ENCODE measurements around the gene NAT16. TPM values are rescaled to one million over a fixed set of nuclear protein-coding genes. Genes with fewer than 3 reads are reported as not detected.
"Not testable (repeated sequence)": the region's sequence is repeated elsewhere in the genome, so short reads cannot be mapped to it uniquely, and the experiment has no call there.

NAT16 gene
- total RNA-seq, 5 donors from 2014 or later (not counting 1 experiment from before 2014, with no cell fraction given), result not detected

DNA sequence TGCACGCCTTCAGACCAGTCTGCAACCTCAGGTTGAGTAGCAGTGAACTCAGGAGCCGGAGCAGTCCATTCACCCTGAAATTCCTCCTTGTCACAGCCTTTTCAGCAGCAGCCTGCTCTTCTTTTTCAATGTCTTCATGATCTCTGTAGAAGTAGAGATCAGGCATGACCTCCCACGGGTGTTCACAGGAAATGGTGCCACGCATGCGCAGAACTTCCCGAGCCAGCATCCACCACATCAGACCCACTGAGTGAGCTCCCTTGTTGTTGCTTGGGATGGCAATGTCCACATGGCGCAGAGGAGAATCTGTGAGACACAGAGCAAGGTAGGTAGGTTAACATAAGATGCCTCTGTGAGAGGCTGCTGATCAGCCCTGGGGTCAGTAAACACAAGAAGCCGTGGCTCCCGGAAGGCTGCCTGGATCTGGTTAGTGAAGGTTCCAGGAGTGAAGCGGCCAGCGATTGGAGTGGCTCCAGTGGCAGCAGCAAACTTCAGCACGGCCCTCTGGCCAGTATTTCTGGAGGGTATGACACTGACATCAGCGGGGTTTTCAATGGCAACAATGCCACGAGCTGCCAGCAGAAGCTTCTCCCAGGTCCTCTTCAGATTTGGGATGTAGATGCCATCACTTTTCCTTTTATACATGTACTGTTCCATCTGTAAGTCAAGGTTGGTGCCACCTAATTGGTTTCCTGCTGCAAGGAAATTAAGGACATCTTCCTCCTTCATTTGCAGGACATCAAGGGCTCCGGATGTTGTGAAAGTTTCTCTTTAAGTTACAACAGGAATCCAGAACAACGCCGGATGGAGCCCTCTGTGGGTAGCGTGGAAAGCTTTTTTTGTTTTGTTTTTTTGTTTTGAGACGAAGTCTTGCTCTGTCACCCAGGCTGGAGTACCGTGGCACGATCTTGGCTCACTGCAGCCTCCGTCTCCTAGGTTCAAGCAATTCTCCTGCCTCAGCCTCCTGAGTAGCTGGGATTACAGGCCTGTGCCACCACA, 23.9 kb upstream of the NAT16 start:
- Histone ChIP-seq H3K4me1 (ENCODE audit: control insufficient read depth in 1 of 2, extremely low read depth in 1 of 2, insufficient read depth in 2 of 2, low read length in 2 of 2) (peaks cover 0 to 30% of the 10 kb centered on the region in 2 experiments), H3K4me3 (ENCODE audit: control insufficient read depth in 1 of 2, extremely low read depth in 1 of 2, low read length in 1 of 2) (peak overlapping the region in 1 of 2 donors; percentile 18), H3K36me3 (ENCODE audit: control insufficient read depth in 2 of 2, extremely low read depth in 1 of 2, insufficient read depth in 1 of 2, low read length in 1 of 2) (peaks cover 0 to 15% of the 10 kb centered on the region in 2 donors), H3K27me3 (replicated peaks in 1 of 2; ENCODE audit: control insufficient read depth in 2 of 2, extremely low read depth in 1 of 2, insufficient read depth in 2 of 2, low read length in 1 of 2) (peaks cover 2 to 45% of the 10 kb centered on the region in 2 experiments)
- H3K27ac ChIP-seq (ENCODE audit: low read length); H3K9me3 Mint-ChIP-seq; POLR2A ChIA-PET; H3K9me3 ChIP-seq: not testable (repeated sequence)
- H3K27ac Mint-ChIP-seq, result peak overlapping the region; percentile 70 to 93
- H3K36me3 Mint-ChIP-seq, result peaks cover 18% of the 10 kb centered on the region
- ATAC-seq (replicated peaks in 1 of 4), result peak in 2 of 4 experiments; percentile 44 to 62
- peak overlapping the region; percentile 38 to 80 (median 63) for H3K4me3 Mint-ChIP-seq
- peaks cover 21 to 30% of the 10 kb centered on the region in 2 donors for H3K27me3 Mint-ChIP-seq
- peak in 18 of 35 experiments; percentile 12 to 43 (median 25) for DNase-seq
- H3K4me1 Mint-ChIP-seq, result peaks cover 13 to 19% (median 16%) of the 10 kb centered on the region in 3 donors
- CTCF ChIA-PET, result interaction anchor here (0.5 to 2.0 kb wide), 3 partner anchors 40 to 495 kb away, joined by 4 to 7 read pairs (median 5); no protein-coding TSS in a partner anchor
- WGBS (ENCODE audit: insufficient coverage), result 78% methylated on average over 6 of the region's 22 CpGs

DNA sequence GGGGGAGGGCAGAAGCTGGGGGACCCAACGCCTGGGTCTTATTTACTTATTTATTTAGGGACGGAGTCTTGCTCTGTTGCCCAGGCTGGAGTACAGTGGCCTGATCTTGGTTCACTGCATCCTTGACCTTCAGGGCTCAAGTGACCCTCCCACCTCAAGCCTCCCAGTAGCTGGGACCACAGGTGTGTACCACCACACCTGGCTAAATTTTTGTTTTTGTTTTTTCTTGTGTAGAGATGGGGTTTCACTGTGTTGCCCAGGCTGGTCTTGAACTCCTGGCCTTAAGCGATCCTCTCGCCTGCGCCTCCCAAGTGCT, 22.5 kb upstream of the NAT16 start:
- 88% methylated on average over 4 of the region's 5 CpGs for WGBS (ENCODE audit: insufficient coverage)
- ChIA-PET CTCF (interaction anchor here in 1 of 2 donors (0.6 kb wide), 1 partner anchor 1231 kb away, joined by 8 read pairs; the partner anchor contains the start of gene ORAI2), POLR2A (no interaction called here)
- H3K9me3 ChIP-seq, result no peaks in the 10 kb centered on the region
- H3K4me1 Mint-ChIP-seq, result peaks cover 13 to 19% (median 16%) of the 10 kb centered on the region in 3 donors
- no peak for DNase-seq
- H3K4me3 Mint-ChIP-seq, result peak overlapping the region in 2 of 3 donors; percentile 9 to 23
- ATAC-seq (replicated peaks in 1 of 4), result no peak
- H3K9me3 Mint-ChIP-seq, result no peaks in the 10 kb centered on the region
- H3K4me1 ChIP-seq (ENCODE audit: control insufficient read depth in 1 of 2, extremely low read depth in 1 of 2, insufficient read depth in 2 of 2, low read length in 2 of 2), result peaks cover 0 to 30% of the 10 kb centered on the region in 2 experiments
- H3K27ac Mint-ChIP-seq, result peak overlapping the region in 1 of 2 donors; percentile 67
- peaks cover 21 to 33% of the 10 kb centered on the region in 2 donors for H3K27me3 Mint-ChIP-seq
- H3K27me3 ChIP-seq (replicated peaks in 1 of 2; ENCODE audit: control insufficient read depth in 2 of 2, extremely low read depth in 1 of 2, insufficient read depth in 2 of 2, low read length in 1 of 2), result peaks cover 2 to 59% of the 10 kb centered on the region in 2 experiments
- H3K4me3 ChIP-seq (ENCODE audit: control insufficient read depth in 1 of 2, extremely low read depth in 1 of 2, low read length in 1 of 2), result no peak overlapping the region
- H3K36me3 Mint-ChIP-seq, result peaks cover 11% of the 10 kb centered on the region
- no peak overlapping the region for H3K27ac ChIP-seq (ENCODE audit: low read length)
- H3K36me3 ChIP-seq (ENCODE audit: control insufficient read depth in 2 of 2, extremely low read depth in 1 of 2, insufficient read depth in 1 of 2, low read length in 1 of 2), result peaks cover 0 to 7% of the 10 kb centered on the region in 2 donors

DNA sequence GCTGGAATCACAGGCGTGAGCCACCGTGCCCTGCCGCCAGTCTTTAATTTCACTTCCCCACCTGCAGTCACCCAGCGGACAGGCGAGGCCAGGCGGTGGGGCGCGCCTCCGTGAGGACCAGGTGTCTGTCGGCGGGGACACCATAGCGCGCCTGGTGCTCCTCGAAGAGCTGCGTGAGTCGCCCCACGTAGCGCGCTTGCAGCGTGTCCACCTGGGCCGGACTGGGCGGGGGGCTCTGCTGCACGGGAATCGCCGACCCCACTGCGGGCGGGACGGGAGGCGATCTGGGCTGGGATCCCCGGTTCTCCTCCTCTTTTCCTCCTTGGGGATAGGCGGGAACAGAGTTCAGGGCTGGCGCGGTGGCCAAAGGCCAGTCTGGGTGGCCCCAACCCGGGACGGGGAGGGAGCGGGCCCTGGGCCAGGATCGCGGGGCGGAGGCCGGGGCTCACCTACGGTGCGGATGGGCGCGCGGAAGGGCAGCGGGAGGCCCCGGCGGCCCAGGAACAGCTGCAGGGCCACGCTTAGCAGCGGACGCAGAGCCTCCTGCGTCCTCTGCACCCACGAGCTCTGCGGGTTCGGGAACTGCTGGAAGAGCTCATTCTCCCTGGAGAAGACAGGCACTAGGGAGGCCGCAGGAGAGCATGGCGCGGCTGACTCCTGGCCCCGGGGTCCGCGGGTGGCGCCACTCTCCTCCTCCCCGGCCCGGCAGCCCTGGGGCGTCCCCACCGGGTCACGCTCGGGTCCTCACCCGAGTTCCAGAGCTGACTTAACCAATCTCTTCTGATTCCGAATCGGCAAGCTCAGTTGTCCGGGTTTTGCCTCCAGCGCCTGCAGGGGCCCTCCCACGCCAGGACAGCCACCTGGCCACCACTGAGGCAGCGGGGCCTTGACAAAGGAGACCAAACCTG, 21.9 kb upstream of the NAT16 start:
- H3K4me3 ChIP-seq (ENCODE audit: control insufficient read depth in 1 of 2, extremely low read depth in 1 of 2, low read length in 1 of 2), result no peak overlapping the region
- Mint-ChIP-seq H3K4me1 (peaks cover 13 to 19% (median 16%) of the 10 kb centered on the region in 3 donors), H3K27ac (no peak overlapping the region), H3K27me3 (peaks cover 21 to 33% of the 10 kb centered on the region in 2 donors), H3K36me3 (peaks cover 11% of the 10 kb centered on the region), H3K4me3 (peak overlapping the region in 2 of 3 donors; percentile 21 to 51), H3K9me3 (no peaks in the 10 kb centered on the region)
- H3K9me3 ChIP-seq, result no peaks in the 10 kb centered on the region
- ChIA-PET CTCF (interaction anchor here (0.6 to 0.7 kb wide), 2 partner anchors 10 to 60 kb away, joined by 3 to 4 read pairs; no protein-coding TSS in a partner anchor), POLR2A (interaction anchor here in 1 of 2 donors (0.6 kb wide), 1 partner anchor 30 kb away, joined by 4 read pairs; no protein-coding TSS in a partner anchor)
- 20% methylated on average over 74 of the region's 75 CpGs for WGBS (ENCODE audit: insufficient coverage)
- H3K27me3 ChIP-seq (replicated peaks in 1 of 2; ENCODE audit: control insufficient read depth in 2 of 2, extremely low read depth in 1 of 2, insufficient read depth in 2 of 2, low read length in 1 of 2), result peaks cover 2 to 65% of the 10 kb centered on the region in 2 experiments
- DNase-seq (no peak), ATAC-seq (replicated peaks in 1 of 4) (peak in 2 of 4 experiments; percentile 37 to 45)
- peaks cover 0 to 30% of the 10 kb centered on the region in 2 experiments for H3K4me1 ChIP-seq (ENCODE audit: control insufficient read depth in 1 of 2, extremely low read depth in 1 of 2, insufficient read depth in 2 of 2, low read length in 2 of 2)
- peaks cover 0 to 7% of the 10 kb centered on the region in 2 donors for H3K36me3 ChIP-seq (ENCODE audit: control insufficient read depth in 2 of 2, extremely low read depth in 1 of 2, insufficient read depth in 1 of 2, low read length in 1 of 2)
- H3K27ac ChIP-seq (ENCODE audit: low read length), result no peak overlapping the region

DNA sequence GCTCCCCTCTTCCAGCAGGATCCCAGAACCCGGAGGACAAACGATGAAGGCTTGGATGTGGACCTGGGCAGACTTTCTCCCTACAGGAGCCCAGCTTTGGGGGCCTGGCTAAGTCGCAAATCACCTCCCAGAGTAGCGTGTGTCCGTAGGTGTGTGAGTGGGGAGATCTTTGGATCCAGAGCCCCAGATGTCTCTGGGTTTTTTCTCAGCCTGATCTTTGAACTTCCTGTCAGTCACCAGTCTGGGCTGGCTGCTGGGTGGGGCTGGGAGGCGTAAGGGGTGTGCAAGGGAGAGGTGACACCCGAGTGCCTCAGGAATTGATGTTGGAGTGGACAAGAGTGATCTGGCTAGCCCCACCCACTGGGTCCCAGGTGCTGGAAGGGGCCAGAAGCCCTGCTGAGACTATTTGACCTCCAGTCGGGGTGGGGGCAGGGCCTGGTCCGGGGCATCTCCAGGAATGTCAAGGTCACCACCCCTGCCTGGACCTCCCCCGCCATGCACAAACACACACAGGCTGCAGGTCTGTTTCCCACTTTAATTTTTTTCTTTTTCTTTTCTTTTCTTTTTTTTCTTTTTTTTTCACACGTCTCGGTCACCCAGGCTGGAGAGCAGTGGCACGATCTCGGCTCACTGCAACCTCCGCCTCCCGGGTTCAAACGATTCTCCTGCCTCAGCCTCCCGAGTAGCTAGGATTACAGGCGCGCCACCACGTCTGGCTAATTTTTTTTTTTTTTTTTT, 20.9 kb upstream of the NAT16 start, which contains the start of gene MOGAT3:
Gene MOGAT3, minus strand, starts transcription at position 175 of the 738 bp plus-strand sequence. CDS start 182 bp downstream, outside the sequence.
- DNase-seq (no peak), ATAC-seq (replicated peaks in 1 of 4) (peak in 2 of 4 experiments; percentile 22 to 52)
- H3K4me3 Mint-ChIP-seq, result peak within 1 kb of the TSS; percentile 21 to 51 (median 37)
- H3K9me3 ChIP-seq, result no peaks in the 10 kb centered on the region
- H3K27ac Mint-ChIP-seq, result no peak within 1 kb of the TSS
- POLR2A ChIA-PET, result no interaction called here
- WGBS (ENCODE audit: insufficient coverage), result 24% methylated on average over 6 of the region's 21 CpGs
- peaks cover 2 to 71% of the 10 kb centered on the region in 2 experiments for H3K27me3 ChIP-seq (replicated peaks in 1 of 2; ENCODE audit: control insufficient read depth in 2 of 2, extremely low read depth in 1 of 2, insufficient read depth in 2 of 2, low read length in 1 of 2)
- H3K36me3 Mint-ChIP-seq, result peaks cover 4% of the 10 kb centered on the region
- H3K4me1 Mint-ChIP-seq, result peaks cover 13 to 19% (median 16%) of the 10 kb centered on the region in 3 donors
- no peak within 1 kb of the TSS for H3K4me3 ChIP-seq (ENCODE audit: control insufficient read depth in 1 of 2, extremely low read depth in 1 of 2, low read length in 1 of 2)
- peaks cover 21 to 38% of the 10 kb centered on the region in 2 donors for H3K27me3 Mint-ChIP-seq
- peaks cover 0 to 30% of the 10 kb centered on the region in 2 experiments for H3K4me1 ChIP-seq (ENCODE audit: control insufficient read depth in 1 of 2, extremely low read depth in 1 of 2, insufficient read depth in 2 of 2, low read length in 2 of 2)
- H3K9me3 Mint-ChIP-seq, result no peaks in the 10 kb centered on the region
- peaks cover 0 to 3% of the 10 kb centered on the region in 2 donors for H3K36me3 ChIP-seq (ENCODE audit: control insufficient read depth in 2 of 2, extremely low read depth in 1 of 2, insufficient read depth in 1 of 2, low read length in 1 of 2)
- CTCF ChIA-PET, result interaction anchor here in 1 of 2 donors (0.6 to 0.7 kb wide), 3 partner anchors 61 to 82 kb away, joined by 3 to 5 read pairs (median 4); no protein-coding TSS in a partner anchor
- no peak within 1 kb of the TSS for H3K27ac ChIP-seq (ENCODE audit: low read length)

DNA sequence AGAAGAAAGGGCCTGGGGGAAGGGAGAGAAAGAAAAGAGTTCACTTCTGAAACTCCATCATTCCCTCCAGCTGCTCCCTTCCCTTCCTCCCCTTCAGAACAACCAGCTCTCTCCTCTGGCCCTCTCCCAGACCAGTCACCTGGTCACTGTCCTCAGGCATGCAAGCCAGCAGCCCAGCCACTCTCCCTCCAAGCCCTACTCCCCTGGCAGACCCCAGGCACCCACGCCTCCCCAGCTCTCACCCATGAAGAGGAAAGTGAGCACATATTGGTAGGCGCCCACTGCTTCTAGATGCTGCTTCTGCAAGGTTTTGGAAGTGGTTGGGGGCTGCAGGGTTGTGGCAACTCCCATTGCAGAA, 20.4 kb upstream of the NAT16 start:
- Mint-ChIP-seq H3K27me3 (peaks cover 21 to 38% of the 10 kb centered on the region in 2 donors), H3K27ac (no peak overlapping the region), H3K4me1 (peaks cover 13 to 19% (median 16%) of the 10 kb centered on the region in 3 donors), H3K4me3 (no peak overlapping the region), H3K9me3 (no peaks in the 10 kb centered on the region), H3K36me3 (no peaks in the 10 kb centered on the region)
- no peak overlapping the region for H3K4me3 ChIP-seq (ENCODE audit: control insufficient read depth in 1 of 2, extremely low read depth in 1 of 2, low read length in 1 of 2)
- ATAC-seq (replicated peaks in 1 of 4) (no peak), DNase-seq (no peak)
- WGBS (ENCODE audit: insufficient coverage), result no CpG with 5 or more reads among the region's 2 CpGs
- peaks cover 0 to 30% of the 10 kb centered on the region in 2 experiments for H3K4me1 ChIP-seq (ENCODE audit: control insufficient read depth in 1 of 2, extremely low read depth in 1 of 2, insufficient read depth in 2 of 2, low read length in 2 of 2)
- no peaks in the 10 kb centered on the region for H3K36me3 ChIP-seq (ENCODE audit: control insufficient read depth in 2 of 2, extremely low read depth in 1 of 2, insufficient read depth in 1 of 2, low read length in 1 of 2)
- H3K27ac ChIP-seq (ENCODE audit: low read length), result no peak overlapping the region
- H3K9me3 ChIP-seq, result no peaks in the 10 kb centered on the region
- H3K27me3 ChIP-seq (replicated peaks in 1 of 2; ENCODE audit: control insufficient read depth in 2 of 2, extremely low read depth in 1 of 2, insufficient read depth in 2 of 2, low read length in 1 of 2), result peaks cover 4 to 76% of the 10 kb centered on the region in 2 experiments
- POLR2A ChIA-PET, result no interaction called here
- CTCF ChIA-PET, result interaction anchor here in 1 of 2 donors (0.6 to 0.7 kb wide), 3 partner anchors 10 to 92 kb away, joined by 3 to 4 read pairs (median 3); no protein-coding TSS in a partner anchor

Data from T-cell (primary cell).